ENCODE measurements around the gene GAB3.

GRCh38 chrX:154761977-154762536 lies 11.2 kb upstream of the GAB3 start:
- TF ChIP-seq CTCF (conservative IDR thresholded peaks at IDR 0.05; ENCODE audit: low read length): no peak
- no peak for TF ChIP-seq EZH2phosphoT487 (IDR thresholded peaks at IDR 0.05; ENCODE audit: borderline replicate concordance)

All from Loucy (cell line).